GM18505 (cell line): ENCODE measurements around the gene NDUFA8.
"Not testable (repeated sequence)": the region's sequence is repeated elsewhere in the genome, so short reads cannot be mapped to it uniquely, and the experiment has no call there.

ENCODE experiments used
- ATAC-seq: cut with Tn5 transposase; IDR thresholded peaks from one replicate; pipeline ENCODE4 v1.9.1; 2021; ENCODE audit not compliant: unreplicated experiment
- POLR2A ChIP-seq: IDR thresholded peaks from 4 replicates; pipeline ENCODE4 v1.6.1; 2011; ENCODE audit warnings: borderline replicate concordance; ENCODE audit not compliant: insufficient read depth, insufficient read length; ENCODE audit errors: extremely low read depth

NDUFA8 gene

DNA sequence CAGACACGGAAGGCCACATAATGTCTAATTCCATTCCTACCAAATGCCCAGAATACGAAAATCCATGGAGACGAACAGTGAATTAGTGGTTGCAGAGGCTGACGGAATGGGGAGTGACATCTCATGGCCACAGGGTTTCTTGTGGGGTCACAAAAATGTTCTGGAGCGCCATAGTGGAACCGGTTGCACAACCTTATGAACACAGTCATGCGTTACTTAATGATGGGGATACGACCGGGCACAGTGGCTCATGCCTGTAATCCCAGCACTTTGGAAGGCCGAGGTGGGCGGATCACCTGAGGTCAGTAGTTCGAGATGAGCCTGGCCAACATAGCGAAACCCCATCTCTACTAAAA is 40.4 kb downstream of the NDUFA8 start:
- no peak for TF ChIP-seq POLR2A
- no peak for ATAC-seq

DNA sequence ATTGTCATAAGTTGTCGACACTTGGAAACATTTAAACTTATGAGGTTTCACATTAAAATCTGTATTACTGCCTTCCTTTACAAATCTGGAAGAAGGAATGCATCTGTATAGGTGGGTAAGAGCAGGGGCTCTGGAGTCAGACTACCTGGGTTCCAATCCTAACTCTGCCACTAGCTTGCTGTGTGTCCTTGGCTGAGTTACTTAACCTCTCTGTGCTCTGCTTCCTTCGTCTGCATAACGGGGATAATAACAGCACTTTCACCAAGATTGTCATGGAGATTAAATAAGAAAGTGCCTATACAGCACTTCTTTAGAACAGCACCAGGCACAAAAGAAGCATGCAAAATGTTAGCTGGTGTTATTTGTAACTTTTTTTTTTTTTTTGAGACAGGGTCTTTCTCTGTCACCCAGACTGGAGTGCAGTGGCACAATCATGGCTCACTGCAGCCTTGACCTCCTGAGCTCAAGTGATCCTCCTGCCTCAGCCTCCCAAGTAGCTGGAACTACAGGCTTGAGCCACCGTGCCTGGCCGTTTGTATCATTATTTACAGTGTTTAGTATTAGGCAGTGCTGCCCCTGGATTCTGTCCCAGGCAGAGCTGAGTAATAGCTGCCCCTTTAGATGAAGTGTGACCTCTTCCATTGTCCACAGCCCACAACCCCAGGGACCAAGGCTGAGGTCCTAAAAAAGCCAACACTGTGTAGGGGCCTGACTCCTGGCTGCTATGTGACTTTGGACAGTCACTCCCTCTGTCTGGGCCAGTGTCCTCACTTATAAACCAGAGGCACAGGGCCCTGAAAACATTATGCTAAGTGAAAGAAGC is 41.0 kb downstream of the NDUFA8 start:
- no peak for ATAC-seq
- no peak for TF ChIP-seq POLR2A

DNA sequence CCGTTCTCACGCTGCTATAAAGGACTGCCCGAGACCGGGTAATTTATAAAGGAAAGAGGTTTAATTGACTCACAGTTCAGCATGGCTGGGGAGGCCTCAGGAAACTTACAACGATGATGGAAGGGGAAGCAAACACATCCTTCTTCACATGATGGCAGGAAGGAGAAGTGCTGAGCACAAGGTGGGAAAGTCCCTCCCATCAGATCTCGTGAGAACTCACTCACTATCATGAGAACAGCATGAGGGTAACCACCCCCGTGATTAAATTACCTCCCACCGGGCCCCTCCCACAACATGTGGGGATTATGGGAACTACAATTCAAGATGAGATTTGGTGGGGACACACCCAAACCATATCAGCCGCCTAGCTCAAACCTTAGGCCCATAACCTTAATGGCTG is 42.3 kb downstream of the NDUFA8 start:
- ATAC-seq = not testable (repeated sequence)

DNA sequence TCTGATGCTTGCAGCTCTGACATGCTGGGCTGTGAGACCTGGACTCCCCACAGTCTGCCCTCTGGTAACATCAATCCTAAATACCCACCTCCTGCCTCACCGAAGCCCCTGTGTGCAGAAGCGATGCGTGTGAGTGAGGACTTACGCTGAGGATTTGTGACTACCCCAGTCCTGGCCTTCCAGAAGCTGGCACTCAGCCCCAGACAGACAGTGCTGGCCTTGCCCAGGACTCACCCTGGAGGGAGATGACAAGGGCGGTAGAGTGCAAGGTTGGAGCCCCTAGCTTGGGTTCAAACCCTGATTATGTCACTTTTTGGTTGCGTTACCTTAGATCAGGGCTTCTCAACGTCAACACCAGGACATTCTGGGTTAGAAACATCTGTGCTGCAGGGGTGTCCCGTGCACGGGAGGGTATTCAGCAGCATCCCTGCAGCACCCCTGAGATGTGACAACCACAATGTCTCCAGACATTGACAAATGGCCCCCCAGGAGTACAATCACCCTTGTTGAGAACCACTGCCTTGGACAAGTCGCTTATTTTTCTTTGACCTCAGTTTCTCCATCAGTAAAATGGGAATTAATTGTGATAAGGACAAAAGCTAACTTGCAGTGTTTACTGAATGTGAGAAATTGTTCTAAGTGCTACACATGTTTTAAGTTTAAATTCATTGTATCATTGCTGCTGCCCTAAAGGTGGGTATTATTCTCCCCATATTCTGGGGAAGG is 43.0 kb downstream of the NDUFA8 start:
- TF ChIP-seq POLR2A = no peak
- no peak for ATAC-seq

DNA sequence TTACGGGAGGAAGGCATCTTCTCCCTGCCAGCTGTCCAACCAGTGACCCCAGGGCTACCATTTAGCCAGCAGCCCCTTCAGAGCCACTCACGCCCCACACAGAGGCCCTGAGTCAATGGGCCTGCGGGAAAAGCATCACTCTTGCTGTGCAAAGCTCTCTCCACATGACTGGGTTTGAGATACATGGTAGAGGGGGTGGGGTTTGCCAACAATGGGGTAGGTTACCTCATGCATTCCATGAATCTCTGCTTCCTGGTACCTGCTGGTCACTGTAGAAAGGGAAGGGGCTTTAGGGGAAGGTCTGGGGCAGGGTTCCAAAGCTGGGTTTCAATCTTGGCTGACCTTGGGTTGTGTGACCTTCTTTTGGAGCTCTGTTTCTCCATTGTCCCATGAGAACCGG is 43.5 kb downstream of the NDUFA8 start:
- ATAC-seq = no peak
- TF ChIP-seq POLR2A = no peak

DNA sequence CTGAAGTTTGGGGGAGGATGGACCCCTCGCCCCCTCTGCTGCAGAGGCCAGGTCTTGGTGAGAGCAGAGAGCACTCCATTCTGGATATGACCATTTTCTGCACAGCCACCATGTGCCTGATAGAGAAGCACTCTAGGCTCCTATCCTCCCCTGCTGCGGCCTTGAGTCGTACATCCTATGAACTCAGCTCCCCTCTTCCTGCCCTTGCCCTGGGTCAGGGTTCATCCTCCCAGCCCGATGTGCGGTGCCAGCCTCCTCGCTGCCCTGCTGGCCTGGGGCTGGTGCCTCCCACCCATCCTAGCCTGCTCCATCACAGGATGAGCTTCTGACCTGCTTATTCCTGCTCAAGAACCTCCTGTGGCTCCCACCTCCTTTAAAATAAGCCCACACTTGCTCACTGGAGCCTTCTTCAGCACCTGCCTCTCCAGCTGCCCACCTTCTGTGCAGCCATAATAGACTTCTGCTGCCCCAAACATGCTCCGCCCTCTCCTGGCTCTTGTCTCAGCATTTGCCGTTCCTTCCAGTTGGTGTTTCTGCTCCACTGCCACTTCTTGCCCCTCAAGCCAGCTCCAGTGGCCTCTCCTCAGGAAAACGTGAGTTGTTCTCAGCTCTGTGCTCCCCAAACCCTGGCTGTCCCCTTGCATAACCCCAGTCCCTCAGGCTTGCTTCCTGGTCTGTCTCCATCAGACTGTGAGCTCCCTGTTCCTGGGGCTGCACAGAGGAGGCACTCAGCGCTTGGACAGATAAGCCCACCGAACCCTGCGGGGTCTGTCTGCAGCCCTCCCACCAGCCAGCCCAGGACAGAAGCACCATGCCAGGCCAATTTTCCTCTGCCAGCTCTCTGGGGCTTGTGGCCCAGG is 44.2 kb downstream of the NDUFA8 start:
- no peak for TF ChIP-seq POLR2A
- ATAC-seq = no peak

DNA sequence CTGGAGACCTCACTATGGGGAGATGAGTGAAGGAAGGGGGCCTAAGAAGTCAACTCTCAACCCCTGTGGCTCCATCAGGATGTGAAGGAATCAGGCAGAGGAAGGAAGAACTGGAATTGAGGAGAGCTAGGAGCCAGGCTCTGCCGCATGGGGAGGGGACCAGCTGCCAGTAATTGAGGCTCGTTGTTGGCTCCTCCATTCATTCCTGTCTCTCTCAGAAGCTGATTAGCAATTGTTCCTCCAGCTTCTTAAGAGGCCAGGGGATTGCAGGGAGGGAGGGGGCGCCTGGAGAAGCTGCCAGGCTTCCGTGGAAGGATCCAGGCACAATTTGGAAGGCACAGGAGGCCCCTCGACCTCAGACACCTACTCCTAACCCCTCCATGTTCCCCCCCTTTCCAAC is 46.0 kb downstream of the NDUFA8 start:
- TF ChIP-seq POLR2A = no peak
- ATAC-seq = no peak

DNA sequence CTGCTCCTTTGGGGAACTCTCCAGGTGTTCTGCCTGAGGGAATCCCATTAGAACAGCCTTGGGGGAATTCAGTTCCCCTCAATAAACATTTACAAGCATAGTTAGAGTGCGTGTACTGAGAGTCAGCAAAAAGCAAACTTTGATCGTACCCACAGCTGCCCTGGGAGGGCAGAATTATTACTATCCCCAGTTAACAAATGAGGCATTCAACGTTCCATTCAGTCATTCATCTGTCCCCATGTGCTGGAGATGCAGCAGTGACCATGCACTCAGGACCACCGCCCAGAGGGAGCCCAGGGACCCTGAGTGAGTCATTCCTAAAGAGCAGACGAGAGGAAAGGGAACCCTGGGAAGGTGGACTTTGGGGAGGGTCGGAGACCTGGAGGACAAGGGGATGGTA is 47.3 kb downstream of the NDUFA8 start:
- no peak for TF ChIP-seq POLR2A
- no peak for ATAC-seq

DNA sequence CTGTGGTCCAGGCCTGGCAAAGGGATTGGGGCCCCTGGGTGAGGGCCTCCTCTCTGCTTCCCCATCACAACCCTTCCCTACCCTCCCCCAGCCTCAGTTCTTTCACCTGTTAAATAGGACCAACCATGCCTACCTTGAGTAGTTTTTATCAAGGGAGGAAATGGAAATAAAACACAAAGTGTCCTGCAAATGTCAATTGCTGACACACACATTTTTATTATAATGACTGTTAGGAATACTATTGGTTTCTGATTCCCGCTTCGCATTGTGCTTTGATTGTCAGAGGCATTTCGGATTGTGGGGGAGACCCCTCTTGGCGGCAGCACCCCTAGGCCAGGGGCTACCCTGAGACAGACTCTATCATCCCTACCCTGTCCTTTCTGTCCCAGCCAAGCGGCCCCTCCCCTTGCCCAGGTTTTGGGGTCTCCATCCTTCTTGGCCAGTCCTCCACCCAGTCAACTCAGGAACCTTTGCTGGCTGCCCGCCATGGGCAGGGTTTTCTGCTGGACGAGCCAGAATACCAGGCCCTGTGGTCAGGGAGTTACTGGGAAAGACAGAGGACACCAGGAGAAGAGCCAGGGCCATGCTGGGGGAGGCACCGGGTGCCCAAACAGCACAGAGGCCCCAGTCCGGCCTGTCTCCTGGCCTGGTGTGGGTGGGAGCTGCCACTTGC is 48.0 kb downstream of the NDUFA8 start:
- no peak for ATAC-seq
- no peak for TF ChIP-seq POLR2A

DNA sequence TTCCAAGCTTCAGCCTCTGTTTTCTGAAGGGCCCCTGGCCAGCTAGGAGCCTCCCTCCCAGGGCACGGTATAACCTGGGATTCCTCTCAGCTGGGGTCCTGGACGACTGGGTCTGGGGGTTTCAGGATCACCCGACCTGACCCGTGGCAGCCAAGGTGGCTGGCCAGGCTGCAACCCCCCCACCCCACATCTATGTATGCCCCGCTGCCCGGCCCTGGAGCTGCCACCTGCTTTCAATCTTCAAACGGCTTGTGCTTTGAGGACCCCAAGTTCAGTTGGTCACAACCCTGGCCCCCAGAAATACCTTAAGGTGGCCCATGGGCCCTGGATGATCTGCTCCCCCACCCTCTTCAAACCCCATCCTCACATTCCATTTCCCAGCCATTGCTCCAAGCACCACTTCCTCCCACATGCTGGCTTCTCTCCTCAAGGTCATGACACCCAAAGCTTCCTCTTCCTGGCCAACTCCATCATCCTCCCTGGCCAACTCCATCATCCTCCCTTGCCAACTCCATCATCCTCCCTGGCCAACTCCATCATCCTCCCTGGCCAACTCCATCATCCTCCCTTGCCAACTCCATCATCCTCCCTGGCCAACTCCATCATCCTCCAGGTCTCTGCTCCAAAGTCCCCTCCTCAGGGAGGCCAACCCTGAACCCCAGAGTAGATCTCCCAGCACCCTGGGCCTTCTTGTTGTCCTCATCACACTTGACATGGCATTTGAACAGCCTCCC is 49.3 kb downstream of the NDUFA8 start:
- ATAC-seq = no peak

DNA sequence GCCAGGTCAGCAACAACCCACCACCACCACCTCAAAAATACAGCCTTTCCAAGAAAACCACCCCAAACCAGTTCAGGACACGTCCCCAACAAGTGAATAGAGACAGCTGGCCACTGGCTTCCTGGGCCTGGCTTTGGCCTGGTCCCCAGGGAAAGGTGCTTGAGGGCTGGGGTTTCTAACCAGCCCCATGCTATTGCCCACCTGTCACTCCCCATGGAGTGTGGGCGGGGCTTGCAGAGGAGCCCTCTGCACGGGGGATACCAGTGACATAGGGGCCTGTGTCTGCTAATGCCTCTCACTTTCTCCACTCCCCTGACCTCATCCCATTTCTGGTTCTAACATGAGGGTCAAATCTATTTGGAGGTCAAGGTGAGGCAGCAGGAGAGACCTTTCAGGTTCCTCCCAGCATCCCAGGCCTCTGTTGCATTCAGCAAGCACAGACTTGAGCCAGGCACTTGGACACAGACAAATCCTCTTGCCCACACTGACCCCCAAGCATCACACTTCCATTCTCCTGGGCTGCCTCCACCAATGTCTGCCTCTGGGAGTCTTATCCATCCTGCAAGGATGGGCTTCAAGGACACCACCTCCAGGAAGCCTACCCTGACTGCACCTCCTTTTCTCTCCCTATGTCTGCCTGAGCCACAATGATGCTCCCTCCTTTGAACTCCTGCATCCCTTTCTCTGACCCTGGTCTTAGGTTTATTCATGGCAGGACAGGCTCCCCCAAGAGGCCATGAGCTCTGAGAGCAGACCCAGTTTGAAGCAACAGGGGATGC is 50.4 kb downstream of the NDUFA8 start:
- ATAC-seq = no peak
- TF ChIP-seq POLR2A = no peak

More for the DNA sequence above, 49.3 kb downstream of the NDUFA8 start:
- TF ChIP-seq POLR2A = no peak

DNA sequence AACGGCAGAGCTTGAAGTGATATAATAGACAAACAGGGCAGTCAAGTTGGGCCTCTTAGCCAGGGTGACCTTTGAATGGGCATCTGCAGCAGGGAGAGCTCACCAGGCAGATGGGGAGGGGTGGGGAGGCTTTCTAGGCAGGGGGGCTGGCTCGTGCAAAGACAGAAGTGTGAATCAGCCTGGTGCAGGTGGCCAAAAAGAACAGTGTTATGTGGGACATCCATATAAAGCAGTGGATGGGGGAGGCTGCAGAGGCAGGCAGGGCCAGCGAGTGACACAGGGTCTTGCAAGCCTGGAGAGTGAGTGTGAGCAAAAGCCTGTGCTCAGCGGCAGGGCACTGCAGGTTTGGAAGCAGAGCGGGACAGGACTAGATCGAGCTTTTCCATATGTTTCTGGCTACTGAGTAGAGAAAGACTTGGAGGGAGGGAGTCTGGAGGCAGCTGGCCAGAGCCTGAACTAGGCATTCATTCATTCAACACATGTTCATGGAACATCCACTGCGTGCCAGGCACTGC is 52.2 kb downstream of the NDUFA8 start:
- TF ChIP-seq POLR2A = no peak
- ATAC-seq = no peak
